HepG2 (cell line): ENCODE results near the gene CLEC18B. TPM values are rescaled to one million over a fixed set of nuclear protein-coding genes. Genes with fewer than 3 reads are reported as not detected.

Experiments used
- BCL6 ChIP-seq: IDR thresholded peaks from 2 replicates; pipeline ENCODE4 v1.6.1; 2016; ENCODE audit warnings: missing genetic modification reagents, missing compliant biosample characterization
- CEBPG ChIP-seq: IDR thresholded peaks from 2 replicates; pipeline ENCODE4 v1.6.1; 2016
- ELF3 ChIP-seq: IDR thresholded peaks from 2 replicates; pipeline ENCODE4 v1.6.1; 2016; ENCODE audit warnings: missing genetic modification reagents, missing compliant biosample characterization
- FOSL2 ChIP-seq: sonication (generic); formaldehyde crosslinking; IDR thresholded peaks from 2 replicates; pipeline ENCODE4 v1.4.0; 2020; ENCODE audit warnings: missing genetic modification reagents
- HDAC2 ChIP-seq: sonication (generic); formaldehyde crosslinking; IDR thresholded peaks from 2 replicates; pipeline ENCODE4 v1.4.0; 2020; ENCODE audit warnings: missing genetic modification reagents
- RXRB ChIP-seq: IDR thresholded peaks from 2 replicates; pipeline ENCODE4 v1.6.1; 2016; ENCODE audit warnings: borderline replicate concordance, missing genetic modification reagents, missing compliant biosample characterization
- SAP130 ChIP-seq: IDR thresholded peaks from 2 replicates; pipeline ENCODE4 v1.6.1; 2016; ENCODE audit warnings: low read depth
- SOX5 ChIP-seq: IDR thresholded peaks from 2 replicates; pipeline ENCODE4 v1.6.1; 2016; ENCODE audit warnings: borderline replicate concordance
- ZZZ3 ChIP-seq: sonication (generic); formaldehyde crosslinking; IDR thresholded peaks from 2 replicates; pipeline ENCODE4 v1.4.0; 2020; ENCODE audit warnings: missing genetic modification reagents, mild to moderate bottlenecking, borderline replicate concordance
- polyA plus RNA-seq, 8 experiments: library from polyadenylated mRNA; depleted of rRNA in 3 of 8; stranded (reverse) in 7 of 8; unstranded in 1 of 8; fragments of >200 nt; fragmentation: Illumina TruSeq in 4 of 8; extraction: Trizol in 4 of 8; gene quantifications; 2 replicates each; pipeline versions ENCODE4 v1.2.1 to v1.2.3, GENCODE V29; 2011 to 2016; ENCODE audit warnings: low read depth in 4 of 8, missing spikeins in 1 of 8, mixed read lengths in 1 of 8; ENCODE audit not compliant: insufficient read depth in 1 of 8
- total RNA-seq, 5 experiments: library from RNA; depleted of rRNA; stranded (reverse); fragments of >200 nt; fragmentation: Illumina TruSeq; extraction: Trizol; gene quantifications; 2 replicates each; pipeline ENCODE4 v1.2.3, GENCODE V29; 2016; ENCODE audit warnings: low read depth in 1 of 5
- TF ChIP-seq, protein P1 (sequence below): sonication (generic); formaldehyde crosslinking; IDR thresholded peaks from 2 replicates; pipeline ENCODE4 v1.5.1; 2020; ENCODE audit warnings: mild to moderate bottlenecking, missing genetic modification reagents, moderate library complexity
- TF ChIP-seq, protein P2 (sequence below): sonication (generic); formaldehyde crosslinking; IDR thresholded peaks from 2 replicates; pipeline ENCODE4 v1.8.1; 2022; ENCODE audit warnings: low read depth, mild to moderate bottlenecking, missing genetic modification reagents
- TF ChIP-seq, protein P3 (sequence below): sonication (generic); formaldehyde crosslinking; IDR thresholded peaks from 2 replicates; pipeline ENCODE4 v1.4.0; 2020; ENCODE audit warnings: missing genetic modification reagents
- TF ChIP-seq, protein P4 (sequence below): IDR thresholded peaks from 2 replicates; pipeline ENCODE4 v1.6.1; 2016; ENCODE audit warnings: low read depth
- TF ChIP-seq, protein P5 (sequence below), 2 experiments: fragments of 450-650 bp in 1 of 2; sonication (generic) in 1 of 2; formaldehyde crosslinking; IDR thresholded peaks; 2 replicates each; pipeline versions ENCODE4 v1.5.0 to v1.8.0; 2020 to 2022; ENCODE audit warnings: mild to moderate bottlenecking in 1 of 2, missing genetic modification reagents in 1 of 2

The CLEC18B gene
- total and polyA plus RNA-seq, 2 of the 13 experiments (the other 11 are each of a cell fraction or from before 2014, with no cell fraction given), result 0.31 to 1.1 TPM

DNA sequence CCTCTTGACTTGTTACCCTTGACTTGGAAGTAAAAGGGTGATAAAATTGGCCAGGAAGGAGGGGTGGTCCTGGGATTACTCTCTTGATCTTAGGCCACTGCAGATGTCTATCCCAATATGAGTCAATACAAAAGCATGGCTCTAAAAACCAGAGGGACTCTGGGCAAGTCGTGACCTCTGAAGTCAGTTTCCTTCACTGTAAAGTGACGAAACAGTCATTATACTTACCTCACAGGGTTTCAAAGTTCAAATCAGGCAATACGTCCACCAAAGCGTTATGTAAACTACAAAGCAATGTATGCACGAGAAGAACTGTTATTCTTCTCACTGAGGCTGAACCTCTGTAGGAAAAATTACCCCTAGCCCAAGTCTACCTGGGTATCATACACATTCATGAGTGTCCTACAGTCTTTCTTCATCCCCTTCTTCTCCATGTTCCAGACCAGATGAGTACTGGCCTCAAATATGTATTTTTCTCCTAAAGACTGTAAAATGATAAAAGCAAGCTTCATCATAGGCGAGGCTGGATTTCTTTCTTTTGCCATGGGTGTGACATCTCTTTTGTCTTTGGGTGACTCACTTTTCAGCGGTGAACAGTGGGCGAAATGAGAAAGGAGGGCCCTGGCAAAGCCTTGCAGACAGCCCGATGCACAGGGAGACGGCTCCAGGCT is 34.5 kb upstream of the CLEC18B start (continued):
- TF ChIP-seq, protein P1, sequence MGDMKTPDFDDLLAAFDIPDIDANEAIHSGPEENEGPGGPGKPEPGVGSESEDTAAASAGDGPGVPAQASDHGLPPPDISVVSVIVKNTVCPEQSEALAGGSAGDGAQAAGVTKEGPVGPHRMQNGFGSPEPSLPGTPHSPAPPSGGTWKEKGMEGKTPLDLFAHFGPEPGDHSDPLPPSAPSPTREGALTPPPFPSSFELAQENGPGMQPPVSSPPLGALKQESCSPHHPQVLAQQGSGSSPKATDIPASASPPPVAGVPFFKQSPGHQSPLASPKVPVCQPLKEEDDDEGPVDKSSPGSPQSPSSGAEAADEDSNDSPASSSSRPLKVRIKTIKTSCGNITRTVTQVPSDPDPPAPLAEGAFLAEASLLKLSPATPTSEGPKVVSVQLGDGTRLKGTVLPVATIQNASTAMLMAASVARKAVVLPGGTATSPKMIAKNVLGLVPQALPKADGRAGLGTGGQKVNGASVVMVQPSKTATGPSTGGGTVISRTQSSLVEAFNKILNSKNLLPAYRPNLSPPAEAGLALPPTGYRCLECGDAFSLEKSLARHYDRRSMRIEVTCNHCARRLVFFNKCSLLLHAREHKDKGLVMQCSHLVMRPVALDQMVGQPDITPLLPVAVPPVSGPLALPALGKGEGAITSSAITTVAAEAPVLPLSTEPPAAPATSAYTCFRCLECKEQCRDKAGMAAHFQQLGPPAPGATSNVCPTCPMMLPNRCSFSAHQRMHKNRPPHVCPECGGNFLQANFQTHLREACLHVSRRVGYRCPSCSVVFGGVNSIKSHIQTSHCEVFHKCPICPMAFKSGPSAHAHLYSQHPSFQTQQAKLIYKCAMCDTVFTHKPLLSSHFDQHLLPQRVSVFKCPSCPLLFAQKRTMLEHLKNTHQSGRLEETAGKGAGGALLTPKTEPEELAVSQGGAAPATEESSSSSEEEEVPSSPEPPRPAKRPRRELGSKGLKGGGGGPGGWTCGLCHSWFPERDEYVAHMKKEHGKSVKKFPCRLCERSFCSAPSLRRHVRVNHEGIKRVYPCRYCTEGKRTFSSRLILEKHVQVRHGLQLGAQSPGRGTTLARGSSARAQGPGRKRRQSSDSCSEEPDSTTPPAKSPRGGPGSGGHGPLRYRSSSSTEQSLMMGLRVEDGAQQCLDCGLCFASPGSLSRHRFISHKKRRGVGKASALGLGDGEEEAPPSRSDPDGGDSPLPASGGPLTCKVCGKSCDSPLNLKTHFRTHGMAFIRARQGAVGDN (CRISPR knock-in tag), result 0 out of 2 replicates have a peak, but pooled peaks have one; percentile 21
- TF ChIP-seq CEBPG (peak; percentile 88), ELF3 (CRISPR knock-in tag) (peak; percentile 57; the same call in 1 of the 2 replicates), SAP130 (peak; percentile 63), HDAC2 (peak; percentile 83), SOX5 (CRISPR knock-in tag) (peak; percentile 67; the same call in 1 of the 2 replicates), FOSL2 (CRISPR knock-in tag) (peak; percentile 75), BCL6 (peak; percentile 63; the same call in 1 of the 2 replicates), ZZZ3 (CRISPR knock-in tag) (no peak), RXRB (CRISPR knock-in tag) (peak; percentile 84; the same call in 1 of the 2 replicates)
- TF ChIP-seq, protein P2, sequence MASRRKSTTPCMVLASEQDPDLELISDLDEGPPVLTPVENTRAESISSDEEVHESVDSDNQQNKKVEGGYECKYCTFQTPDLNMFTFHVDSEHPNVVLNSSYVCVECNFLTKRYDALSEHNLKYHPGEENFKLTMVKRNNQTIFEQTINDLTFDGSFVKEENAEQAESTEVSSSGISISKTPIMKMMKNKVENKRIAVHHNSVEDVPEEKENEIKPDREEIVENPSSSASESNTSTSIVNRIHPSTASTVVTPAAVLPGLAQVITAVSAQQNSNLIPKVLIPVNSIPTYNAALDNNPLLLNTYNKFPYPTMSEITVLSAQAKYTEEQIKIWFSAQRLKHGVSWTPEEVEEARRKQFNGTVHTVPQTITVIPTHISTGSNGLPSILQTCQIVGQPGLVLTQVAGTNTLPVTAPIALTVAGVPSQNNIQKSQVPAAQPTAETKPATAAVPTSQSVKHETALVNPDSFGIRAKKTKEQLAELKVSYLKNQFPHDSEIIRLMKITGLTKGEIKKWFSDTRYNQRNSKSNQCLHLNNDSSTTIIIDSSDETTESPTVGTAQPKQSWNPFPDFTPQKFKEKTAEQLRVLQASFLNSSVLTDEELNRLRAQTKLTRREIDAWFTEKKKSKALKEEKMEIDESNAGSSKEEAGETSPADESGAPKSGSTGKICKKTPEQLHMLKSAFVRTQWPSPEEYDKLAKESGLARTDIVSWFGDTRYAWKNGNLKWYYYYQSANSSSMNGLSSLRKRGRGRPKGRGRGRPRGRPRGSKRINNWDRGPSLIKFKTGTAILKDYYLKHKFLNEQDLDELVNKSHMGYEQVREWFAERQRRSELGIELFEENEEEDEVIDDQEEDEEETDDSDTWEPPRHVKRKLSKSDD (CRISPR knock-in tag), result 0 out of 2 replicates have a peak, but pooled peaks have one; percentile 42
- TF ChIP-seq, protein P3, sequence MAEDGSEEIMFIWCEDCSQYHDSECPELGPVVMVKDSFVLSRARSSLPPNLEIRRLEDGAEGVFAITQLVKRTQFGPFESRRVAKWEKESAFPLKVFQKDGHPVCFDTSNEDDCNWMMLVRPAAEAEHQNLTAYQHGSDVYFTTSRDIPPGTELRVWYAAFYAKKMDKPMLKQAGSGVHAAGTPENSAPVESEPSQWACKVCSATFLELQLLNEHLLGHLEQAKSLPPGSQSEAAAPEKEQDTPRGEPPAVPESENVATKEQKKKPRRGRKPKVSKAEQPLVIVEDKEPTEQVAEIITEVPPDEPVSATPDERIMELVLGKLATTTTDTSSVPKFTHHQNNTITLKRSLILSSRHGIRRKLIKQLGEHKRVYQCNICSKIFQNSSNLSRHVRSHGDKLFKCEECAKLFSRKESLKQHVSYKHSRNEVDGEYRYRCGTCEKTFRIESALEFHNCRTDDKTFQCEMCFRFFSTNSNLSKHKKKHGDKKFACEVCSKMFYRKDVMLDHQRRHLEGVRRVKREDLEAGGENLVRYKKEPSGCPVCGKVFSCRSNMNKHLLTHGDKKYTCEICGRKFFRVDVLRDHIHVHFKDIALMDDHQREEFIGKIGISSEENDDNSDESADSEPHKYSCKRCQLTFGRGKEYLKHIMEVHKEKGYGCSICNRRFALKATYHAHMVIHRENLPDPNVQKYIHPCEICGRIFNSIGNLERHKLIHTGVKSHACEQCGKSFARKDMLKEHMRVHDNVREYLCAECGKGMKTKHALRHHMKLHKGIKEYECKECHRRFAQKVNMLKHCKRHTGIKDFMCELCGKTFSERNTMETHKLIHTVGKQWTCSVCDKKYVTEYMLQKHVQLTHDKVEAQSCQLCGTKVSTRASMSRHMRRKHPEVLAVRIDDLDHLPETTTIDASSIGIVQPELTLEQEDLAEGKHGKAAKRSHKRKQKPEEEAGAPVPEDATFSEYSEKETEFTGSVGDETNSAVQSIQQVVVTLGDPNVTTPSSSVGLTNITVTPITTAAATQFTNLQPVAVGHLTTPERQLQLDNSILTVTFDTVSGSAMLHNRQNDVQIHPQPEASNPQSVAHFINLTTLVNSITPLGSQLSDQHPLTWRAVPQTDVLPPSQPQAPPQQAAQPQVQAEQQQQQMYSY (CRISPR knock-in tag), result no peak
- TF ChIP-seq, protein P4, sequence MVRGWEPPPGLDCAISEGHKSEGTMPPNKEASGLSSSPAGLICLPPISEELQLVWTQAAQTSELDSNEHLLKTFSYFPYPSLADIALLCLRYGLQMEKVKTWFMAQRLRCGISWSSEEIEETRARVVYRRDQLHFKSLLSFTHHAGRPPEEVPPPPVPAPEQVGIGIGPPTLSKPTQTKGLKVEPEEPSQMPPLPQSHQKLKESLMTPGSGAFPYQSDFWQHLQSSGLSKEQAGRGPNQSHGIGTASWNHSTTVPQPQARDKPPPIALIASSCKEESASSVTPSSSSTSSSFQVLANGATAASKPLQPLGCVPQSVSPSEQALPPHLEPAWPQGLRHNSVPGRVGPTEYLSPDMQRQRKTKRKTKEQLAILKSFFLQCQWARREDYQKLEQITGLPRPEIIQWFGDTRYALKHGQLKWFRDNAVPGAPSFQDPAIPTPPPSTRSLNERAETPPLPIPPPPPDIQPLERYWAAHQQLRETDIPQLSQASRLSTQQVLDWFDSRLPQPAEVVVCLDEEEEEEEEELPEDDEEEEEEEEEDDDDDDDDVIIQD (CRISPR knock-in tag), result peak; percentile 87; the same call in 1 of the 2 replicates
- TF ChIP-seq, protein P5, sequence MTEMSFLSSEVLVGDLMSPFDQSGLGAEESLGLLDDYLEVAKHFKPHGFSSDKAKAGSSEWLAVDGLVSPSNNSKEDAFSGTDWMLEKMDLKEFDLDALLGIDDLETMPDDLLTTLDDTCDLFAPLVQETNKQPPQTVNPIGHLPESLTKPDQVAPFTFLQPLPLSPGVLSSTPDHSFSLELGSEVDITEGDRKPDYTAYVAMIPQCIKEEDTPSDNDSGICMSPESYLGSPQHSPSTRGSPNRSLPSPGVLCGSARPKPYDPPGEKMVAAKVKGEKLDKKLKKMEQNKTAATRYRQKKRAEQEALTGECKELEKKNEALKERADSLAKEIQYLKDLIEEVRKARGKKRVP (CRISPR knock-in tag; IDR thresholded peaks at IDR 0.05), result peak in 1 of 2 experiments; percentile 93; a peak in 2 of 4 replicates
